BJ (cell line): Measurements from ENCODE around the gene RPS4Y2. TPM values are rescaled to one million over a fixed set of nuclear protein-coding genes. Genes with fewer than 3 reads are reported as not detected.

Experiments
- CTCF ChIA-PET: fragments of 350-600 bp; formaldehyde crosslinking; extraction: SDS; loops from one replicate; lab custom pipeline; 2021; ENCODE audit warnings: antibody characterized with exemption, inconsistent platforms; lab: Yijun Ruan, JAX
- POLR2A ChIA-PET: fragments of 300-600 bp; sonication (Branson Sonifier 250); formaldehyde crosslinking; extraction: SDS; loops from one replicate; lab custom pipeline; 2021; ENCODE audit warnings: antibody characterized with exemption; lab: Charles Lee
- DNase-seq: peaks from one replicate; pipeline ENCODE4 v3.0.0-alpha.2; 2011; ENCODE audit warnings: low read depth
- H3K27me3 ChIP-seq: 2 replicates; pipeline ENCODE4 v1.6.0; 2011; ENCODE audit warnings: low read length; ENCODE audit not compliant: control insufficient read depth, insufficient read depth
- H3K36me3 ChIP-seq: 2 replicates; pipeline ENCODE4 v1.5.1; 2011; ENCODE audit warnings: low read length; ENCODE audit not compliant: control insufficient read depth, insufficient read depth
- H3K4me3 ChIP-seq: 2 replicates; pipeline ENCODE4 v1.5.1; 2011; ENCODE audit warnings: low read depth, mild to moderate bottlenecking, control low read depth, low read length
- polyA plus RNA-seq: library from polyadenylated mRNA; depleted of rRNA; stranded (reverse); fragments of >200 nt; gene quantifications from 2 replicates; pipeline ENCODE4 v1.2.3, GENCODE V29; 2011
- TF ChIP-seq, protein P1 (sequence below): IDR thresholded peaks from 2 replicates; pipeline ENCODE4 v1.5.1; 2011; ENCODE audit warnings: low read depth, mild to moderate bottlenecking, control low read depth, inconsistent platforms, low read length, moderate library complexity; ENCODE audit not compliant: insufficient read depth

RPS4Y2 gene
- polyA plus RNA-seq, 1 experiment, result not detected

DNA sequence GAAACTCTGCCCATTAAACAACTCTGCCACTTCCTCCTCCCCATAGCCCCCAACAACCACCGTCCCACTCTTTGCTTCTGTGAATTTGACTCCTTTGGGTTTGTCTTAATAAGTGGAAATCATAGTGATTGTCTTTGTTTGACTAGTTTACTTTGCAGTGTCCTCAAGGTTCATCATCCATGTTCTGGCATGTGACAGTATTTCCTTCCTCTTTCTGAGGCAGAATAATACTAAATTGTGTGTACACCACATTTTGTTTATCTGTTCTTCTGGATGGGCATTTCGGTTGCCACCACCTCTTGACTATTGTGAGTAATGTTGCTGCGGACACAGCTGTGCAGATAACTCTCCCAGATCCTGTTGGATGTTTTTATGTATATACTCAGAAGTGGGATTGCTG, 14.8 kb downstream of the RPS4Y2 start:
- no peak for DNase-seq
- TF ChIP-seq, protein P1, sequence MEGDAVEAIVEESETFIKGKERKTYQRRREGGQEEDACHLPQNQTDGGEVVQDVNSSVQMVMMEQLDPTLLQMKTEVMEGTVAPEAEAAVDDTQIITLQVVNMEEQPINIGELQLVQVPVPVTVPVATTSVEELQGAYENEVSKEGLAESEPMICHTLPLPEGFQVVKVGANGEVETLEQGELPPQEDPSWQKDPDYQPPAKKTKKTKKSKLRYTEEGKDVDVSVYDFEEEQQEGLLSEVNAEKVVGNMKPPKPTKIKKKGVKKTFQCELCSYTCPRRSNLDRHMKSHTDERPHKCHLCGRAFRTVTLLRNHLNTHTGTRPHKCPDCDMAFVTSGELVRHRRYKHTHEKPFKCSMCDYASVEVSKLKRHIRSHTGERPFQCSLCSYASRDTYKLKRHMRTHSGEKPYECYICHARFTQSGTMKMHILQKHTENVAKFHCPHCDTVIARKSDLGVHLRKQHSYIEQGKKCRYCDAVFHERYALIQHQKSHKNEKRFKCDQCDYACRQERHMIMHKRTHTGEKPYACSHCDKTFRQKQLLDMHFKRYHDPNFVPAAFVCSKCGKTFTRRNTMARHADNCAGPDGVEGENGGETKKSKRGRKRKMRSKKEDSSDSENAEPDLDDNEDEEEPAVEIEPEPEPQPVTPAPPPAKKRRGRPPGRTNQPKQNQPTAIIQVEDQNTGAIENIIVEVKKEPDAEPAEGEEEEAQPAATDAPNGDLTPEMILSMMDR, result no peak
- H3K4me3 ChIP-seq, result no peak overlapping the region
- no peaks in the 10 kb centered on the region for H3K27me3 ChIP-seq
- ChIA-PET POLR2A (no interaction called here), CTCF (no interaction called here)
- H3K36me3 ChIP-seq, result no peaks in the 10 kb centered on the region

DNA sequence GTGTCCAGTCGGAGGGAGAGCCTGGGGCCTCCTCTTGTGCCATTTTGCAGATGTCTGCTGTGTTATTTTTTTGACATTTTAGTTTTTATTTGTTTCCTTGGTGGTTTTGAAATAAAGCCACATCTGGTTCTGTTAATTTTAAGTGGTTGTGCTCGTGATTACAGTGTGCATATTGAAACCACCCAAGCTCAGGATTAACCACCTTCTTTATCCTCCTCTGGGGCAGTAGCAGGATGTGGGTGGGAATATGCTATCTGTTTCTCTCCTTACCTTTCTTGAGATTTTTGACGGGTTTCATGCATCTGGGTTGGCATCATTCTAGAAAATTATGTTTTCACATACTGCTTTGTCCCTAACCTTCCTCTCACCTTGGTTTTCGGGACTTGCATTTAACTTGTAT, 20.2 kb downstream of the RPS4Y2 start:
- Histone ChIP-seq H3K27me3 (no peaks in the 10 kb centered on the region), H3K36me3 (no peaks in the 10 kb centered on the region), H3K4me3 (no peak overlapping the region)
- POLR2A ChIA-PET, result no interaction called here
- TF ChIP-seq, protein P1, result no peak
- no peak for DNase-seq
- CTCF ChIA-PET, result no interaction called here

DNA sequence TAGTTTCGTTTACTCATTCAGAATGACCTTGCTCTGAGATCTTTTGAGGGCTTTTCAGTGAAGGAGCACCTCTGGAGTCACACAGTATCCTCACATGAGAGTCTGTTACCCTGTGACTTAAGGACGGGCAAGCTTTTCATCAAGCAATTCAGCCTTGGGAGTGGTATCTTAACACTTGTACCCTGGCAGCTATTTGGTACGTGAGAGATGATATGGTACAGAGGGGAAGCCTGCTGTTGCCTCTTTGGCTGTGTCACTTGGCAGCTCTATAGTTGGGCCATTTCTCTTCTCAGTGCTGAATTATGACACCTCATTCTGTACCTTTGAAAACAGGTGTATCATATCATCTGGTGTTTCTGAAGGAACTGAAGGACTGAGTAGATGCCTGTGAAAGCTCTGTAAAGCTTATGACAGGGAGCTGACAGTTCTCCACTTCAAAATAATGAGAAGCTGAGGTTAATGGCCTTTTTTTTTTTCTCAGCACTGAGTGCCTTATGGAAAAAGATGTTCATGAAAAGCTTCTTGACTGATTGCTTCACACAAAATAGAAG, 24.3 kb downstream of the RPS4Y2 start:
- TF ChIP-seq, protein P1, result no peak

DNA sequence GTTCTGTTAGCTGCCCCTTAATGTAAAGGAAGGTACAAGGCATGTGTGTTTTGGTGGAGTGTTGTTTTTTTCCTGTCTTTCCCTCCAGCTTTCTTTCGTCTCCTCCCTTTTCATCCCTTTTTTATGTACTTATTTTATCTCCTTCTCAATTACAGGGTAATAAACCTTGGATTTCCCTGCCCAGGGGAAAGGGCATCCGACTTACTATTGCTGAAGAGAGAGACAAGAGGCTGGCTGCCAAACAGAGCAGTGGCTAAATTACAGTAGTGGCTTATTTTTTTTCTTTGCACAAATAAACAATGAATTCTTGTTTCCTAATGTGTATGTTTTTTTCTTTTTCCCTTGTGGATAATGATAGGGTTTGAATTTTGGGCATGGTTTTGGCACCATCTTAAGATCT, 24.9 kb downstream of the RPS4Y2 start:
- CTCF ChIA-PET, result no interaction called here
- POLR2A ChIA-PET, result no interaction called here
- no peaks in the 10 kb centered on the region for H3K36me3 ChIP-seq
- no peak overlapping the region for H3K4me3 ChIP-seq
- H3K27me3 ChIP-seq, result no peaks in the 10 kb centered on the region
- DNase-seq, result no peak
- TF ChIP-seq, protein P1, result no peak

More for the DNA sequence above, 24.3 kb downstream of the RPS4Y2 start:
- no peak for DNase-seq
- Histone ChIP-seq H3K27me3 (no peaks in the 10 kb centered on the region), H3K36me3 (no peaks in the 10 kb centered on the region), H3K4me3 (no peak overlapping the region)
- ChIA-PET CTCF (no interaction called here), POLR2A (no interaction called here)

DNA sequence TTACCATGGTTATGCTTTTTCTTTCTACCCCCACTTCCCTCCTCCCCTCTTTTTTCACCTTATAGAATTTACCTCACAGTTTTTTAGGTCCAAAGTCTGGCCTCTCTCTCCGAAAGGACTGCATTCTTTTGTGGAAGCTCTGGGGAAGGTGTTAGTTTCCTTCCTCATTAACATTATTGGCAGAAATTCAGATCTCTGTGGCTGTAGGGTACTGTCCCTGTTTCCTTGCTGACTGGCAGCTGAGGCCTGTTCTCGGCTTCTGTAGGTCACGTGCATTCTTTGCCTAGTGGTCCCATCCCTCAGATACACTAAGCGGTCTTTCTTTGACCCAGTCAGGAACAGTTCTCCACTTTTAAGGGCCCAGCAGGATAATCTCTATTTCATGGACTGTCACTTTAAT, 25.5 kb downstream of the RPS4Y2 start:
- ChIA-PET CTCF (no interaction called here), POLR2A (no interaction called here)
- Histone ChIP-seq H3K36me3 (no peaks in the 10 kb centered on the region), H3K27me3 (no peaks in the 10 kb centered on the region), H3K4me3 (no peak overlapping the region)
- DNase-seq, result no peak
- TF ChIP-seq, protein P1, result no peak
